GM10266 (cell line): ENCODE measurements around the gene DTNBP1.

Experiments used
- DNase-seq: peaks from one replicate; pipeline ENCODE4 v3.0.0; 2012; ENCODE audit errors: extremely low spot score
- CTCF ChIP-seq: IDR thresholded peaks from 2 replicates; pipeline ENCODE4 v1.5.1; 2012; ENCODE audit warnings: mild to moderate bottlenecking, low read depth; ENCODE audit not compliant: control insufficient read depth, insufficient read depth; ENCODE audit errors: missing control alignments

Gene DTNBP1

GRCh38 chr6:15475261-15475660 lies 187.6 kb downstream of the DTNBP1 start:
- TF ChIP-seq CTCF = no peak
- no peak for DNase-seq

- no peak for TF ChIP-seq CTCF
- no peak for DNase-seq
These were observed 188.6 kb downstream of the DTNBP1 start for GRCh38 chr6:15474196-15474595.

GRCh38 chr6:15473741-15474161 lies 189.1 kb downstream of the DTNBP1 start:
- no peak for TF ChIP-seq CTCF
- DNase-seq = no peak

- no peak for TF ChIP-seq CTCF
These were observed 189.7 kb downstream of the DTNBP1 start for GRCh38 chr6:15473174-15473573.

More at GRCh38 chr6:15473174-15473573, 189.7 kb downstream of the DTNBP1 start:
- no peak for DNase-seq
